Measurements from ENCODE around the gene TRA2B. TPM values are rescaled to one million over a fixed set of nuclear protein-coding genes. Genes with fewer than 3 reads are reported as not detected.

Gene TRA2B
- total RNA-seq, 4 donors from 2014 or later, result 87.1 to 181 (median 129) TPM

- 64 to 74% methylated on average over 2 of the region's 2 CpGs for WGBS, 2 donors (ENCODE audit: low coverage in 1 of 2)
- Histone ChIP-seq H3K4me3 (no peak overlapping the region), H3K27ac (no peak overlapping the region), H3K36me3 (no peaks in the 10 kb centered on the region), H3K27me3 (no peaks in the 10 kb centered on the region), H3K4me1 (no peaks in the 10 kb centered on the region), H3K9me3 (peaks cover 0 to 6% (median 0%) of the 10 kb centered on the region in 3 donors)
- ATAC-seq, result no peak
- TF ChIP-seq POLR2AphosphoS5 (IDR thresholded peaks at IDR 0.05) (no peak), CTCF (IDR thresholded peaks at IDR 0.05) (no peak), EP300 (IDR thresholded peaks at IDR 0.05) (no peak), POLR2A (IDR thresholded peaks at IDR 0.05) (no peak)
Measured at GRCh38 chr3:185965496-185965895, 27.7 kb upstream of the TRA2B start.

- Histone ChIP-seq H3K4me3 (no peak overlapping the region), H3K36me3 (no peaks in the 10 kb centered on the region), H3K27me3 (peaks cover 8% of the 10 kb centered on the region), H3K27ac (no peak overlapping the region), H3K9me3 (peaks cover 0 to 6% (median 0%) of the 10 kb centered on the region in 3 donors), H3K4me1 (no peaks in the 10 kb centered on the region)
- 90 to 93% methylated on average over 4 of the region's 4 CpGs for WGBS, 2 donors (ENCODE audit: low coverage in 1 of 2)
- no peak for ATAC-seq
- TF ChIP-seq POLR2AphosphoS5 (IDR thresholded peaks at IDR 0.05) (no peak), EP300 (IDR thresholded peaks at IDR 0.05) (no peak), CTCF (IDR thresholded peaks at IDR 0.05) (no peak), POLR2A (IDR thresholded peaks at IDR 0.05) (no peak)
Measured at GRCh38 chr3:185961675-185962232, 23.9 kb upstream of the TRA2B start.

- peaks cover 9% of the 10 kb centered on the region for H3K27me3 ChIP-seq
- ATAC-seq, result no peak
- H3K36me3 ChIP-seq, result no peaks in the 10 kb centered on the region
- H3K4me3 ChIP-seq, result no peak overlapping the region
- H3K9me3 ChIP-seq, result peaks cover 0 to 6% (median 0%) of the 10 kb centered on the region in 3 donors
- no peak for TF ChIP-seq POLR2AphosphoS5 (IDR thresholded peaks at IDR 0.05)
- TF ChIP-seq CTCF (IDR thresholded peaks at IDR 0.05), result no peak
- no peak for TF ChIP-seq POLR2A (IDR thresholded peaks at IDR 0.05)
- no peak for TF ChIP-seq EP300 (IDR thresholded peaks at IDR 0.05)
- H3K4me1 ChIP-seq, result no peaks in the 10 kb centered on the region
- H3K27ac ChIP-seq, result no peak overlapping the region
- 90 to 97% methylated on average over 2 of the region's 4 CpGs for WGBS, 2 donors (ENCODE audit: low coverage in 1 of 2)
Measured at GRCh38 chr3:185960522-185961288, 22.9 kb upstream of the TRA2B start.

DNA sequence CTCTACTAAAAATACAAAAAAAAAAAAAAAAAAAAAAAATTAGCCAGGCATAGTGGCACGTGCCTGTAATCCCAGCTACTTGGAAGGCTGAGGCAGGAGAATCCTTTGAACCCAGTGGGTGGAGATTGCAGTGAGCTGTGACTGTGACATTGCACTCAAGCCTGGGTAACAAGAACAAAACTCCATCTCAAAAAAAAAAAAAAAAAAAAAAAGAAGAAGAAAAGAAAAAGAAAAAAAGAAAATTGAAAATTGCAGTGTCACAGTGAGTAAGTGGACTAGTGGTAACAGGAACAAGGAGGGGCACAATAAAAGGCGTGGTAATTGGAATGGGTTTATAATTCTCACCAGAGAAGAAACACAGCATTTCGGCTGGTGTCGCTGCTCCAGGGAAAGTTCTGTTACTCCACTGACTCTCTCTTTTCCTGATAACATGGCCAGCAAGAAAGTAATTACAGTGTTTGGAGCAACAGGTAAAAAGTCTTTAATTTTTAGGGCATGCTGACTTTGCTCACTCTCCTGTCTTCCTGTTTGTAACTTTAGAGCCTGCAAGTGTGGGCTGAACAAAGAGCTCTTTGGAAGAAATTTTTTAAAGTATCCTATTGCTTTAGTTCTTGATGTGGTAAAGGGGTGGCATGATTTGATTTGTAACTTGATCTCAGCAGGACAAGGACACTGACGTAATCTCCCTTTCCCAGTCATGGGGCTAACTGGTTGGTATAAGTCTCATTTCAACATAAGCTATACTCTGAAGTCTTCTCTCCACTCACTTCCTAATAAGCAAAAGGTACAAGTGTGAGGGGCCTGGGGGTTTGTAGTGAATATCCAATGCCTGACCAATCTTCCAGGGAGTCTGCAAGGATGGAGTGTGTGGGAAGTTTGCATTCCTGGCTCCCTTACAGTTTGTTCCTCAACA, 22.1 kb upstream of the TRA2B start:
- peak overlapping the region in 1 of 4 donors; percentile 35 for H3K27ac ChIP-seq

More for the DNA sequence above, 22.1 kb upstream of the TRA2B start:
- Histone ChIP-seq H3K4me1 (no peaks in the 10 kb centered on the region), H3K9me3 (no peaks in the 10 kb centered on the region), H3K27me3 (peaks cover 15% of the 10 kb centered on the region), H3K36me3 (no peaks in the 10 kb centered on the region), H3K4me3 (no peak overlapping the region)
- WGBS, 2 donors (ENCODE audit: low coverage in 1 of 2), result 41 to 46% methylated on average over 2 to 5 of the region's 5 CpGs
- peak in 1 of 2 donors; percentile 37 for TF ChIP-seq POLR2A (IDR thresholded peaks at IDR 0.05)
- TF ChIP-seq EP300 (IDR thresholded peaks at IDR 0.05), result no peak
- TF ChIP-seq POLR2AphosphoS5 (IDR thresholded peaks at IDR 0.05), result no peak
- no peak for TF ChIP-seq CTCF (IDR thresholded peaks at IDR 0.05)
- peak; percentile 67 for ATAC-seq

Data from gastroesophageal sphincter (tissue), 4 donors.